Left hindlimb (tissue), 1 donor: Measurements from ENCODE around the gene GFOD2.
"Not testable (repeated sequence)": the region's sequence is repeated elsewhere in the genome, so short reads cannot be mapped to it uniquely, and the experiment has no call there.

Experiments used
- DNase-seq: peaks from one replicate; pipeline ENCODE4 v3.0.0-alpha.2; 2018

Gene GFOD2

GRCh38 chr16:67719048-67719777 lies at the start of gene GFOD2:
Gene GFOD2, minus strand, starts transcription at chr16:67719316. Its CDS starts 33,601 bp downstream, at chr16:67685715.
- DNase-seq: peak; percentile 97

- no peak for DNase-seq
These were observed 48.8 kb upstream of the GFOD2 start for GRCh38 chr16:67767953-67768352.

GRCh38 chr16:67766291-67766690 lies 47.2 kb upstream of the GFOD2 start:
- DNase-seq: no peak

GRCh38 chr16:67764158-67764667 lies 45.1 kb upstream of the GFOD2 start:
- no peak for DNase-seq

- no peak for DNase-seq
These were observed 44.0 kb upstream of the GFOD2 start for GRCh38 chr16:67763066-67763465.

- DNase-seq: no peak
These were observed 43.3 kb upstream of the GFOD2 start for GRCh38 chr16:67762385-67762784.

GRCh38 chr16:67761924-67762323 lies 42.8 kb upstream of the GFOD2 start:
- no peak for DNase-seq

GRCh38 chr16:67760956-67761230 lies 41.8 kb upstream of the GFOD2 start:
- DNase-seq: no peak

GRCh38 chr16:67760206-67760955 lies 41.3 kb upstream of the GFOD2 start:
- no peak for DNase-seq

- DNase-seq: no peak
These were observed 39.9 kb upstream of the GFOD2 start for GRCh38 chr16:67758966-67759365.

- DNase-seq: no peak
These were observed 38.9 kb upstream of the GFOD2 start for GRCh38 chr16:67758006-67758405.

- DNase-seq: no peak
These were observed 33.5 kb upstream of the GFOD2 start for GRCh38 chr16:67752641-67753040.

GRCh38 chr16:67751331-67751730 lies 32.2 kb upstream of the GFOD2 start:
- DNase-seq: not testable (repeated sequence)

- DNase-seq: no peak
These were observed 31.4 kb upstream of the GFOD2 start for GRCh38 chr16:67750466-67750865.

GRCh38 chr16:67749436-67750078 lies 30.4 kb upstream of the GFOD2 start:
- no peak for DNase-seq

GRCh38 chr16:67748834-67749233 lies 29.7 kb upstream of the GFOD2 start:
- DNase-seq: no peak

- DNase-seq: no peak
These were observed 27.7 kb upstream of the GFOD2 start for GRCh38 chr16:67746846-67747245.

GRCh38 chr16:67741118-67741517 lies 22.0 kb upstream of the GFOD2 start:
- DNase-seq: no peak

GRCh38 chr16:67740391-67740790 lies 21.3 kb upstream of the GFOD2 start:
- no peak for DNase-seq

GRCh38 chr16:67736858-67737257 lies 17.7 kb upstream of the GFOD2 start:
- no peak for DNase-seq

- DNase-seq: no peak
These were observed 15.7 kb upstream of the GFOD2 start for GRCh38 chr16:67734731-67735201.

GRCh38 chr16:67733734-67734470 lies 14.8 kb upstream of the GFOD2 start:
- no peak for DNase-seq

- DNase-seq: no peak
These were observed 12.6 kb upstream of the GFOD2 start for GRCh38 chr16:67731753-67732095.
